HL-60 (cell line): ENCODE data around the gene OR7C2.

Experiments
- DNase-seq, 2 experiments: peaks; one replicate each; pipeline ENCODE4 v3.0.0-alpha.2; 2010 to 2020; ENCODE audit warnings: low read depth in 1 of 2, low spot score in 1 of 2
- H3K27ac ChIP-seq: fragments of 250-450 bp; sonication (Bioruptor Pico); replicated peaks from 2 replicates; pipeline ENCODE4 v1.5.1; 2020; ENCODE audit warnings: mild to moderate bottlenecking, moderate library complexity
- H3K27me3 ChIP-seq: fragments of 250-450 bp; sonication (Bioruptor Pico); 2 replicates; pipeline ENCODE4 v1.5.1; 2021; ENCODE audit warnings: mild to moderate bottlenecking, moderate library complexity; ENCODE audit not compliant: insufficient read depth, poor library complexity, severe bottlenecking
- H3K4me3 ChIP-seq: replicated peaks from 2 replicates; pipeline ENCODE4 v1.5.1; 2011; ENCODE audit warnings: mild to moderate bottlenecking, control low read depth, low read length; ENCODE audit not compliant: insufficient read depth
- GABPA ChIP-seq: IDR thresholded peaks from 2 replicates; pipeline ENCODE4 v1.6.1; 2012; ENCODE audit warnings: low read depth
- POLR2AphosphoS5 ChIP-seq: IDR thresholded peaks from 2 replicates; pipeline ENCODE4 v1.6.1; 2012; ENCODE audit warnings: low read depth
- SPI1 ChIP-seq: IDR thresholded peaks from 2 replicates; pipeline ENCODE4 v1.6.1; 2012; ENCODE audit warnings: low read depth, mild to moderate bottlenecking, borderline replicate concordance
- TF ChIP-seq, protein P1 (sequence below): IDR thresholded peaks from 2 replicates; pipeline ENCODE4 v1.6.1; 2012; ENCODE audit warnings: low read depth; ENCODE audit not compliant: insufficient replicate concordance
- TF ChIP-seq, protein P2 (sequence below): IDR thresholded peaks from one replicate; pipeline ENCODE4 v1.5.1; 2011; ENCODE audit warnings: low read length, control low read depth, inconsistent platforms; ENCODE audit not compliant: insufficient read depth

Gene OR7C2

DNA sequence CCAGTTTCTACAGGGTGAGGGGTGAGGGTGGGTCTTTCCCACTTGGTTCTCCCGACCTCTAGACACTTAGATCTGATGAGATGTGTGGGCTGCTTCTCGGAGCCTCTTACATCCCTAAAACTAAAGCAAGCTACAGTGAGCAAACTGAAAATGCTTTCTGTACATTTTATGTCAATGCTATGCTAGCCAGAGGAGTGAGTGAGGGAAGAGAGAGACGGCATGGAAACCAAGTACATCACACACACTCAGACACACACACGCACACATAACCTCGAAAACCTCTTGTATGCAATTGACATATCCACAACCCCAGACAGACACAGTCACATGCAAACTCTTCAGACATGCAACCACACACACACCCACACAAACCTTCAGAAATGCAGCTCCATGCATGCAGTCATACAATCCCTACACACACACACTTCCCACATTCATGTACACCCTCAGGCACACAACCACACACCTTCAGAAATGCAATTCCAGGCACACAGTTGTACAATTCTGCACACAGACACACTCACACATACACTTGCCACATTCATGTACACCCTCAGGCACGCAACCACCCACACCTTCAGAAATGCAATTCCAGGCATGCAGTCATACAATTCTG, 37.0 kb downstream of the OR7C2 start:
- H3K27ac ChIP-seq, result no peak overlapping the region
- no peak for DNase-seq
- peaks cover 15% of the 10 kb centered on the region for H3K27me3 ChIP-seq
- TF ChIP-seq GABPA, result no peak
- TF ChIP-seq SPI1, result no peak
- TF ChIP-seq POLR2AphosphoS5, result no peak
- TF ChIP-seq, protein P1, sequence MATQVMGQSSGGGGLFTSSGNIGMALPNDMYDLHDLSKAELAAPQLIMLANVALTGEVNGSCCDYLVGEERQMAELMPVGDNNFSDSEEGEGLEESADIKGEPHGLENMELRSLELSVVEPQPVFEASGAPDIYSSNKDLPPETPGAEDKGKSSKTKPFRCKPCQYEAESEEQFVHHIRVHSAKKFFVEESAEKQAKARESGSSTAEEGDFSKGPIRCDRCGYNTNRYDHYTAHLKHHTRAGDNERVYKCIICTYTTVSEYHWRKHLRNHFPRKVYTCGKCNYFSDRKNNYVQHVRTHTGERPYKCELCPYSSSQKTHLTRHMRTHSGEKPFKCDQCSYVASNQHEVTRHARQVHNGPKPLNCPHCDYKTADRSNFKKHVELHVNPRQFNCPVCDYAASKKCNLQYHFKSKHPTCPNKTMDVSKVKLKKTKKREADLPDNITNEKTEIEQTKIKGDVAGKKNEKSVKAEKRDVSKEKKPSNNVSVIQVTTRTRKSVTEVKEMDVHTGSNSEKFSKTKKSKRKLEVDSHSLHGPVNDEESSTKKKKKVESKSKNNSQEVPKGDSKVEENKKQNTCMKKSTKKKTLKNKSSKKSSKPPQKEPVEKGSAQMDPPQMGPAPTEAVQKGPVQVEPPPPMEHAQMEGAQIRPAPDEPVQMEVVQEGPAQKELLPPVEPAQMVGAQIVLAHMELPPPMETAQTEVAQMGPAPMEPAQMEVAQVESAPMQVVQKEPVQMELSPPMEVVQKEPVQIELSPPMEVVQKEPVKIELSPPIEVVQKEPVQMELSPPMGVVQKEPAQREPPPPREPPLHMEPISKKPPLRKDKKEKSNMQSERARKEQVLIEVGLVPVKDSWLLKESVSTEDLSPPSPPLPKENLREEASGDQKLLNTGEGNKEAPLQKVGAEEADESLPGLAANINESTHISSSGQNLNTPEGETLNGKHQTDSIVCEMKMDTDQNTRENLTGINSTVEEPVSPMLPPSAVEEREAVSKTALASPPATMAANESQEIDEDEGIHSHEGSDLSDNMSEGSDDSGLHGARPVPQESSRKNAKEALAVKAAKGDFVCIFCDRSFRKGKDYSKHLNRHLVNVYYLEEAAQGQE, result no peak
- TF ChIP-seq, protein P2, sequence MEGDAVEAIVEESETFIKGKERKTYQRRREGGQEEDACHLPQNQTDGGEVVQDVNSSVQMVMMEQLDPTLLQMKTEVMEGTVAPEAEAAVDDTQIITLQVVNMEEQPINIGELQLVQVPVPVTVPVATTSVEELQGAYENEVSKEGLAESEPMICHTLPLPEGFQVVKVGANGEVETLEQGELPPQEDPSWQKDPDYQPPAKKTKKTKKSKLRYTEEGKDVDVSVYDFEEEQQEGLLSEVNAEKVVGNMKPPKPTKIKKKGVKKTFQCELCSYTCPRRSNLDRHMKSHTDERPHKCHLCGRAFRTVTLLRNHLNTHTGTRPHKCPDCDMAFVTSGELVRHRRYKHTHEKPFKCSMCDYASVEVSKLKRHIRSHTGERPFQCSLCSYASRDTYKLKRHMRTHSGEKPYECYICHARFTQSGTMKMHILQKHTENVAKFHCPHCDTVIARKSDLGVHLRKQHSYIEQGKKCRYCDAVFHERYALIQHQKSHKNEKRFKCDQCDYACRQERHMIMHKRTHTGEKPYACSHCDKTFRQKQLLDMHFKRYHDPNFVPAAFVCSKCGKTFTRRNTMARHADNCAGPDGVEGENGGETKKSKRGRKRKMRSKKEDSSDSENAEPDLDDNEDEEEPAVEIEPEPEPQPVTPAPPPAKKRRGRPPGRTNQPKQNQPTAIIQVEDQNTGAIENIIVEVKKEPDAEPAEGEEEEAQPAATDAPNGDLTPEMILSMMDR, result no peak
- H3K4me3 ChIP-seq, result no peak overlapping the region

DNA sequence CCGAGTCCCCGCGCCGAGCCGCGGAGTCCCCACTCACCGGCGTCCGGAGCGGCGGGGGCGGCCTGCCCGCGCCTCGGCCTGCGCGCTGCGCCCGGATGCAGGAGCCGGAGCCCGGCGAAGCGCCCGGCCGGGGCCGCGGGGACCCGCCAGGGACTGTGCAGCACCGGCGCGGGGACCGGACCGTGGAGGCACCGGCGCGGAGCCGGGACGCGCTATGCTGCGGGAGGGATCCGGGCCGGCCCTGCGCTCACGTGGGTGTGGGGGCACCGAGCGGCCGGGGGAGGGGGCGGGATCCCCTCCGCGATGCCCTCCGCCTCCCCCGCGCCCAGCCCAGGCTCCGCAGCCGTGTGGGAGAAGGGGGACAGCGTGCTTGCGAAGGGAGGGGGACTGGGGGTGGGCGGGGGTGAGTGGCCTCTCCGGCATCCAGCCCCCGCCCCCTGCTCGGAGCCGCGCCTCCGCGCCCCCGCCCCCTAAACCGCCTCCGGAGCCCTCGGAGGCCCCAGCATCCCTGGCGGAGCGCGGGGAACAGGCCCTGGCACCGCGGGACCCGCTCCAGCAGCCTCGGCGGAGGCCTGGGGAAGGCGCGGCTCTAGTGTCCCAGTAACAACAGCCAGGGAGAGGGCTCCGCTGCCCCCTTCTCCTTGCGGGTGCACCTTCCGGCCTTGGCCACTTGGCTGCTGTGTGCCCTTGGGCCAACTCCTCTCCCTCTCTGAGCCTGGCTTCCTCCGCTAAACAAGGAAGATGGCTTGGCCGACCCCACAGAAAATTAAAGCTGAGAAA, 38.4 kb downstream of the OR7C2 start, which contains the start of gene SLC1A6:
SLC1A6 (minus strand) TSS at position 389 of the 780 bp plus-strand sequence. CDS start 6,954 bp downstream, outside the sequence.
- peaks cover 15% of the 10 kb centered on the region for H3K27me3 ChIP-seq
- no peak for TF ChIP-seq SPI1
- TF ChIP-seq GABPA, result no peak
- TF ChIP-seq, protein P1, result no peak
- TF ChIP-seq POLR2AphosphoS5, result no peak
- no peak for DNase-seq
- no peak within 1 kb of the TSS for H3K27ac ChIP-seq
- no peak within 1 kb of the TSS for H3K4me3 ChIP-seq

DNA sequence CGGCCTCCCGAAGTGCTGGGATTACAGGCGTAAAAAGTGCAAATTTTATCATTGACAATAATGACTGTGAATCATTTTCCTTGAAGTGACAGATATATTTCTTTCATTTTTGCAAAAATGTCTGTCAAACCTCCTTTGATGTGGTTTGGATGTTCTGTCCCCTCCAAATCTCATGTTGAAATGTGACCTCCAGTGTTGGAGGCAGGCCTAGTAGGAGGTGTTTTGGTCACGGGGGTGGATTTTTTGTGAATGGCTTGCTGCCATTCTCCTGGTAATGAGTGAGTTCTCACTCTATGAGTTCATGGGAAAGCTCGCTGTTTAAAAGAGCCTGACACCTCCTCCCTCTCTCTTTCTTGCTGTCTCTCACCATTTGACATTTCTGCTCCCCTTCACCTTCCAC, 43.8 kb downstream of the OR7C2 start:
- Histone ChIP-seq H3K4me3 (no peak overlapping the region), H3K27me3 (peaks cover 3% of the 10 kb centered on the region), H3K27ac (no peak overlapping the region)
- TF ChIP-seq POLR2AphosphoS5, result no peak
- TF ChIP-seq, protein P1, result no peak
- no peak for TF ChIP-seq GABPA
- TF ChIP-seq, protein P2, result no peak
- TF ChIP-seq SPI1, result no peak
- no peak for DNase-seq
